Fibroblast of mammary gland (primary cell): ENCODE data around the gene GORASP1.

ENCODE experiments used
- DNase-seq: peaks from one replicate; pipeline ENCODE4 v3.0.0-alpha.2; 2010; ENCODE audit warnings: low read depth
- H3K4me3 ChIP-seq: 2 replicates; pipeline ENCODE4 v1.5.1; 2011; ENCODE audit warnings: low read depth, mild to moderate bottlenecking, low read length, moderate library complexity; ENCODE audit not compliant: control insufficient read depth
- CTCF ChIP-seq: conservative IDR thresholded peaks from 2 replicates; pipeline ENCODE4 v1.5.1; 2011; ENCODE audit warnings: low read depth, low read length, inconsistent platforms; ENCODE audit not compliant: control insufficient read depth, insufficient read depth

The GORASP1 gene

GRCh38 chr3:39098473-39099000 is 8.9 kb downstream of the GORASP1 start:
- H3K4me3 ChIP-seq: no peak overlapping the region
- no peak for TF ChIP-seq CTCF
- DNase-seq: no peak

GRCh38 chr3:39097716-39098472 is 9.5 kb downstream of the GORASP1 start:
- H3K4me3 ChIP-seq: no peak overlapping the region
- DNase-seq: no peak
- TF ChIP-seq CTCF: no peak

GRCh38 chr3:39096775-39097174 is 10.7 kb downstream of the GORASP1 start:
- no peak for DNase-seq
- H3K4me3 ChIP-seq: no peak overlapping the region
- TF ChIP-seq CTCF: no peak

- H3K4me3 ChIP-seq: no peak overlapping the region
- TF ChIP-seq CTCF: no peak
- no peak for DNase-seq
Measured at GRCh38 chr3:39095778-39096177, 11.6 kb downstream of the GORASP1 start.

- no peak for TF ChIP-seq CTCF
- DNase-seq: no peak
- no peak overlapping the region for H3K4me3 ChIP-seq
Measured at GRCh38 chr3:39094851-39095677, 12.4 kb downstream of the GORASP1 start.

- H3K4me3 ChIP-seq: no peak overlapping the region
- peak; percentile 46 for DNase-seq
- TF ChIP-seq CTCF: no peak
Measured at GRCh38 chr3:39090922-39091321, 16.5 kb downstream of the GORASP1 start.
